ENCODE data around the gene RCBTB1.
"Not testable (repeated sequence)": the region's sequence is repeated elsewhere in the genome, so short reads cannot be mapped to it uniquely, and the experiment has no call there.

RCBTB1 gene

DNA sequence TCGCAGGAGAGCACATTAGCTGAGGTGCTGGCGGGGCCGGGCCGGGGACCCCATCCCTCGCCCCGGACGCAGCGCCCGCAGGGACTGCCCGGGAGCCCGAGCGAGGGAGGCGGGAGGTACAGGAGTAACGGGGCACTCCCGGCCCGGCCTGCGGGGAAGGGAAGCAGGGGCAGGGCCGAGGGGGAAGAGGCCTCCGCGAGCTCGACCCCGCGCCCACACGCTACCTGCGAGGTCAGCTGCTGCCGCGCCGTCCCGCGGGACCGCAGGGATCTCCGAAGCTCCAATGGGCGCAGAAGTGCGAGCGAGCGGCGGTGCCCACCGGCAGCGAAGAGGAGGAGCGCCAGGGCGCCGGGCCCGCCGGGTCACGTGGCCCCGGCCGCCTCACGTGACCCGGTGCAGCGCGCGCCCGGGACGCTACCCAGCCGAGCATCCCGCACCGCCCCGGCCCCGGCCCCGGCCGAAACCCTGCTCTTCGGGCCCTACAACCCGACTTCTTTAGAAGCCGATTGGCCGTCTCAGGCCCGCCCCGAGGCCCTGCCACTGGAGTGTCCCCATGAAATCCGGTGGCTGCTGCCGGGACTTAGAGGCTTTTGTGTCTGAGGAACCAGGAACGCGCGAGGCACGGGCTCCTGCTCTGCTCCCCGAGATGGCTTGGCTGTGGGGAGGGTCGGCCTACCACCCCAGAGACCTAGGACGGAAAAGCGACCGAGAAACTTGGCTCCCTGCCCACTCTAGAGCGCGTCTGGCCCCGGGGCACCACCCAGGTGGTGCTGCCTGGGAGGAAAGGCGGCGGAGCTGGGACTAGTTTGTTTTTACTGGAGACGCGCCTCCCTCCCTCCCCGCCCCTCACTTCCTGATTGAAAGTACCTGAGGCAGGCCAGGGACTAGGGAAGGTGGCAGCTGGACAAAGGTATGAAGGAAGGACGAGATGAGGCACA, at the start of gene RCBTB1:
RCBTB1 (minus strand) TSS at position 339 of the 938 bp plus-strand sequence. CDS start 18,279 bp downstream, outside the sequence.
- FAIRE-seq (no peak), DNase-seq (ENCODE audit: low spot score) (peak; percentile 31)

DNA sequence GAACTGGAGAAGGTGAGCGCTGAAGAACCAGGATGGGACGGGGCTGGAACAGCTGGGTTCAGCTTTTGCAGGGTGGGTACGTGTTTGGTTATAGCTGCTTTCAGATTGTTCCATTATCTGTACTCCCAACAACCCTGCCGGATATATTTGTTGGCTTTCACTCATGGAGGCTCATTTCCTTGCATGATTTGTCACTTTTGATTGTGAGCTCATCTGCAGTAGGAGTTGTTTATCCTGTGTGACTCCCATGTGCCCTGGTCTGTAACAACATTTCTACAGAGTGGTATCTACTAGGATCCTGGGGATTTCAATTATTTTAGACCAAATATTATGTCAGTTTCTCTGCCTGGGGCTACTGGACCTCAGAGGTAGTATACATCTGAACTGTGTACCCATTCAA, 48.4 kb upstream of the RCBTB1 start:
- no peak for DNase-seq (ENCODE audit: low spot score)
- FAIRE-seq: no peak

DNA sequence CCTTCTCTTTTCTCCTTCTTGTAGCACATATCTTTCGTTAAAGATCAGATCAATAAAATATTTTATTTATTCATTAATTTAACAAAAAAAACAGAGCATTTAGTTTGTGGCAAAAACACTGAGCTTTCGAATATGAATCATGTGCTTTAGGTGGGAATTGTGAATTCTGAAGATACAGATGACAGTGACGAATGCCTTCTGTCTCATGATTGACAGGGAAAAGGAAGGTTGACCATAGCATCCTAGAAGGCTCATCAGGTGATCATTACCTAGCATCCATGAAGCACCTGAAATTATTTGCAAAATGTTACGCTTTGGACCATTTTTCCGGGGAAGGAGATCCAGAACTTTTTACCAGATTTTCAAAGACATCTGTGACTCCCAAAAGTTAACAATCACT, 46.8 kb upstream of the RCBTB1 start:
- no peak for DNase-seq (ENCODE audit: low spot score)

DNA sequence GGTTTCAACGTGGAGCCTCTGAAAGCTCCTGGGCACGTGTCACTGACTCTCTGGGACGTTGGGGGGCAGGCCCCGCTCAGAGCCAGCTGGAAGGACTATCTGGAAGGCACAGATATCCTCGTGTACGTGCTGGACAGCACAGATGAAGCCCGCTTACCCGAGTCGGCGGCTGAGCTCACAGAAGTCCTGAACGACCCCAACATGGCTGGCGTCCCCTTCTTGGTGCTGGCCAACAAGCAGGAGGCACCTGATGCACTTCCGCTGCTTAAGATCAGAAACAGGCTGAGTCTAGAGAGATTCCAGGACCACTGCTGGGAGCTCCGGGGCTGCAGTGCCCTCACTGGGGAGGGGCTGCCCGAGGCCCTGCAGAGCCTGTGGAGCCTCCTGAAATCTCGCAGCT, 45.2 kb upstream of the RCBTB1 start:
- FAIRE-seq (no peak), DNase-seq (ENCODE audit: low spot score) (no peak)

More for the DNA sequence above, 46.8 kb upstream of the RCBTB1 start:
- FAIRE-seq: no peak

DNA sequence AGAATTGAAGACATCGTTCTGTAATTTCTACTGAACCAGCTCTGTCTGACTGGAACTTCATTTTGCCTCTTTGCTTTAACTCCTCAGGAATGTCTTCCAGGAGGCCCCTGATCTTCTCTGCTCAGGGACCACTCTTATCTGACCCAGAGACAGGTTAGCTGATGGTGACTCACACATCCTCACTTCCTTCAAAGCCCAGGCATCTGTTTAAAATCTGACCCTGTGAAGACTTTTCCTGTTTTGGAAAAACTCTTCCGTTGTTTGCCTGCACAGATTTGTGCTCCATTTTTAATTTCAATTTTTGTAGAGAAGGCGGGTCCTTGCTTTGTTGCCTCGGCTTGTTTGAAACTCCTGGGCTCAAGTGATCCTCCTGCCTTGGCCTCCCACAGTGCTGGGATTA, 44.6 kb upstream of the RCBTB1 start:
- FAIRE-seq (no peak), DNase-seq (ENCODE audit: low spot score) (no peak)

DNA sequence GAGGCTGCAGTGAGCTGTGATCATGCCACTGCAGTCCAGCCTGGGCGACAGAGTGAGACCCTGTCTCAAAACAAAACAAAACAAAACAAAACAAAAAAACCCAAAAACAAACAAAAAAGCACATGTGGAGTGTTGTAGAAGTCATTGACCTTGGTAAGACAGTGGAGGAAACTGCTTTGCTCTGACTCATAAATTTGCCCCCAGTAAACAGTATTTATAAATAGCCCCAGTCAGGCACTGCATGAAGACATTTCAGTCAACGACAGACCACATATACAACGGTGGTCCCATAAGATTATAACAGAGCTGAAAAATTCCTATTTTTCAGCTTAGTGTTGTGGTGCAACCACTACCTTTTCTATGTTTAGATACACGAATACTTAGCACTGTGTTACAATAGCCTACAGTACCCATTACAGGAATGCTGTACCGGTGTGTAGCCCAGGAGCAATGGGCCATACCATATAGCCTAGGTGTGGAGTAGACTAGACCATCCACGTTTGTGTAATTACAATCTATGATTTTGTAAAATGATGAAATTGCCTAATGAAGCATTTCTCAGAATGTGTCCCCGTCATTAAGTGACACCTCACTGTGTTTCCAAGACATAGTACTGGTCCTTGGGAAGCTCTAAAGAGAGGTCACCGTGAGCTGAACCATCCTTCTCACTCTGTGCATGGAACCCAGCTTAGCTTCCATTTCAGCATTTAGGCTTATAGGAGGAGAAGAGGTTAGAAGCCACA, 44.0 kb upstream of the RCBTB1 start:
- DNase-seq (ENCODE audit: low spot score) (no peak), FAIRE-seq (no peak)

DNA sequence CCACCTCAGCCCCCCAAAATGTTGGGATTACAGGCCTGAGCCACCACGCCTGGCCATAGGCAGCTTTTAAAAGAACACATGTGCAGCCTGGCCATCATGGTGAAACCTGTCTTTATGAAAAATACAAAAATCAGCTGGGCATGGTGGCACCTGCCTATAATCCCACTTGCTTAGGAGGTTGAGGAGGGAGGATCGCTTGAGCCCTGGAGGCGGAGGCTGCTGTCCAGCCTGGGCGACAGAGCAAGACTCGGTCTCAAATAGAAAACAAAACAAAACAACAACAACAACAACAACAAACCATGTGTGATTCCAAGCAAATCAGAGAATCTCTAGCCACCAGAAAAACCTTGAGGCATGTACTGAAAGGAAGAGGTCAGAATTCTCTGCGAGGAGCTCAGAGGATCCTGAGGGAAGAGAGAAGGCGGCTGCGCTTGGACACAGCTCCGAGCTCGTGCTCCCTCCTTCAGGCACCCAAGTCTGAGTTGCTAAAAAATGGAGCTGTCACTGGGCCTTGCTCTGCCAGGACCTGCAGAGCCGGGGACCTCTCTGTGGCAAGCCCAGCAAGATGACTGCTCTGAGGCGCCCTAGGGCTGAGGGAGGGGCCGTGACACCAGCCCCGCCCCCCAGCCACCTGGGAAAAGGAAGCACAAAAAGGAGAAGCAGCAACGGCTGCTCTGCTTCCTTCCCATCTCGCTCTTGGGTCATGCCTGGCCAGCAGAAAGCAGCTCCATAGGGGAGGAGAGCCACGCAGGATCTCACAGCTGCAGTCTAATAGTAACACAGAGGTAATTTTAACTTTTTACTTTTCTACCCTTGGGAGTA, 42.7 kb upstream of the RCBTB1 start, which contains the start of gene ARL11:
ARL11 (plus strand) TSS at position 677 of the 822 bp plus-strand sequence. CDS start 1,941 bp downstream, outside the sequence.
- DNase-seq (ENCODE audit: low spot score) (no peak), FAIRE-seq (no peak)

DNA sequence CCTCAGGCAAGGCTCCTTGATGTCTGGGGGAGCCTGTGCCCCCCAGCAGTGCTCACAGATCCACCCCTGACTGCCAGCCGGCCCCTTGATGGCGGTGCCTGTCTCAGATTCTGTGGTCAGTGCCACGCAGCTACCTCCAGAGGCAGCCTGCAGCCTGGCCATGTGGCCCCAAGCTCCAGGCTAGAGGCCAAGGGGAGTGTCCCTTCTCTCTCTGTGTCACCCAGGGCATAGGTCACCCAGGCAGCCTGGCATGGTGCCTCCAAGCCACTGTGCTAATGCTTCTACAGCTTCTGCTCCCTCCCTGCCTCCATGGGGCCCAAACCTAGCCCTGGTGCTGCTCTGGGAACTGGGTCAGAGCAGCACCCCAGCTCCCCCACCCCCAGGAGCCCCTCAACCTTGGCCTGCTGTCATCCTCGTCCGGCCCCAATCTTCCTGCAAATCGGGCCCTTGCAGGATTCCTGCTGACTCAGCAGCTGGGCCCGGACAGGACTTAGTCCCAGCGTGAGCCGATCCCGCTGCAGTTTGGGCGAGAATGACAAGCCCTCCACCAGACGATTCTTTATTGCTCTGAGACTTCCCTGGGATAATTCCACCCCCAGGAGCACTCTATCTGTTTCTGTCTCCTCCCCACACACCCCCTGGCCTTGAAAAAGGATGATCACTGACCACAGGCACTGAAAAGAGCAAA, 40.2 kb upstream of the RCBTB1 start:
- DNase-seq (ENCODE audit: low spot score) (peak; percentile 8), FAIRE-seq (no peak)

DNA sequence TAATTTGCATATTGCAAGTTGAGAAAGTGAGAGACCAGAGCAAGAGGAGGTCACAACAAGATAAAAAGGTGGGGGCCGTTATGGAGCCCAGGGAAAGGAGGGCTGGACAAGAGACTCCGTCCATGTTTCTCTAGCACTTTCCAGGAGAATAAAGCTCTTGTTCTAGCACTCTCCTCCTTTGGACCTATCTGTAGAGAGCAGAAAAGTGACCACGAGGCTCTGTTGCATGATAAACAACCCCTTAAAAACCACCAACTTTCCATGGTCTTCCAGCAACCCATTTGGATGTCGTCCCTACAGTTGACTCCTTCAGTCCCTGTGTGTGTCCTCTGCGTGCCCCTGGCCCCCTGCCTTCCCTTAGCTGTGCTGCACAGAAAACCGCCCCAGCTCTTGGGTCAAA, 38.9 kb upstream of the RCBTB1 start:
- FAIRE-seq (no peak), DNase-seq (ENCODE audit: low spot score) (no peak)

DNA sequence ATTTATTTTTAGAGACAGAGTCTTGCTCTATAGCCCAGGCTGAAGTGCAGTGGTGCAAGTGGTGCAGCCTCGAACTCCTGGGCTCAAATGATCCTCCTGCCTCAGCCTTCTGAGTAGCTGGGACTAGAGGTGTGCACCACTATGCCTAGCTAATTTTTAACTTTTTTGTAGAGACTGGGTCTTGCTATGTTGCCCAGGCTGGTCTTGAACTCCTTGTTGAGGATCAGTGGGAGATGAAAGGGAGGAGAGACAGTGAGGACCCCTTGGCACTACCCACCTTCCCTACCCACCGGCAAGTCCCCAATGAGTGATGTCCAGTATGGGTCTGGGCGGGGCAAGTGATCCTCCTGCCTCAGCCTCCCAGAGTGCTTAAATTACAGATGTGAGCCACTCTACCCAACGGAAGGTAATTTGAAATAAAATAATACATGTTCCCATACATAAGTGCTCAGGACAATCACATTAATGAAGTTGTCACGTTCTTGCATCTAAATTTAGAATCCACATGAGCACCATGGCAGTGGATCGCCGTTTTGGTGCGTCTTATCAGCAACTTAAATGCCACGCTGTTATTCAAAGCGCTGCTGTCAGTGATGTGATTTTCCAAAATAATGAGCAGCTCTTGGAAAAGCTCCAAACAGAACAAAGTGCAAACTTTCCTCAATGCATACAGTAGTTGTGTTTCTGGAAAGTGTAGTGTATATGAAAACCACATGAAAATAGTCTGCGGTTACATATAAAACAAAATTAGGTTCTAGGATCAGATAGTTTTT, 37.0 kb upstream of the RCBTB1 start:
- FAIRE-seq (no peak), DNase-seq (ENCODE audit: low spot score) (no peak)

DNA sequence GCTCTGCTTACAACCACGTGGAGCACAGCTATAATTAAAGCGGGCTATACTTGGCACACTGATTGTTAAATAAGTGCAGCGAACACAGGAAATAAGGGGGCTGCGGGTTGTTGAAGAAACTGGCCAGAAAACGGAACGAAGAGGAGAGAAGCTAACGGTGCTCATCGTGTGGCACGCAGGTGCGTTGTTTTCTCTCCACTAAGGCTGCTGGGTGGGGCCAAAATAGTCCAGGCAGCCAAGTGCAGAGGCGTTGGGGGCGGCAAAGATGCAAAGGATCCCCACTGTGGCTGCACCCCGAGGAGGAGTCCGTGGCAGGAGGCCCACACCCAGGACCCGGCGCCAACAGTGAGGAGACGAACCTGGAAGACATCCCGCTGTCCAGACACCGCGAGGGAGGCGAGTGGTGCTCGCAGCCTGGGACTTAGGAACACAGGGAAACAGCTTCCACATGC, 34.8 kb upstream of the RCBTB1 start:
- DNase-seq (ENCODE audit: low spot score) (no peak), FAIRE-seq (no peak)

DNA sequence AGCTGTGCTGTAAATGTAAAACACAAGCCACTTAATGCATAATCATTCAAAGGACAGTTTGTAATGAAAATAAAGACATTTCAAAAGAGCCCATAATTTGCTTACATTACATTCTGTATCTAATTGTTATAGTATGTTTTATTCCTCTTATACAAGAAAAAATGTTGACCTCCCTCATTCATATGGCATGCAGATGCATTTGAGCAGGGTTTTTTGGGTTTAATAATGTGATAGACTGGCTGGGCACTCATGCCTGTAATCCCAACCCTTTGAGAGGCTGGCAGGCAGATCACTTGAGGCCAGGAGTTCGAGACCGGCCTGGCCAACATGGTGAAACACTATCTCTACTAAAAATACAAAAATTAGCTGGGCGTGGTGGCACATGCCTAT, 31.3 kb upstream of the RCBTB1 start:
- no peak for FAIRE-seq
- DNase-seq (ENCODE audit: low spot score): no peak

DNA sequence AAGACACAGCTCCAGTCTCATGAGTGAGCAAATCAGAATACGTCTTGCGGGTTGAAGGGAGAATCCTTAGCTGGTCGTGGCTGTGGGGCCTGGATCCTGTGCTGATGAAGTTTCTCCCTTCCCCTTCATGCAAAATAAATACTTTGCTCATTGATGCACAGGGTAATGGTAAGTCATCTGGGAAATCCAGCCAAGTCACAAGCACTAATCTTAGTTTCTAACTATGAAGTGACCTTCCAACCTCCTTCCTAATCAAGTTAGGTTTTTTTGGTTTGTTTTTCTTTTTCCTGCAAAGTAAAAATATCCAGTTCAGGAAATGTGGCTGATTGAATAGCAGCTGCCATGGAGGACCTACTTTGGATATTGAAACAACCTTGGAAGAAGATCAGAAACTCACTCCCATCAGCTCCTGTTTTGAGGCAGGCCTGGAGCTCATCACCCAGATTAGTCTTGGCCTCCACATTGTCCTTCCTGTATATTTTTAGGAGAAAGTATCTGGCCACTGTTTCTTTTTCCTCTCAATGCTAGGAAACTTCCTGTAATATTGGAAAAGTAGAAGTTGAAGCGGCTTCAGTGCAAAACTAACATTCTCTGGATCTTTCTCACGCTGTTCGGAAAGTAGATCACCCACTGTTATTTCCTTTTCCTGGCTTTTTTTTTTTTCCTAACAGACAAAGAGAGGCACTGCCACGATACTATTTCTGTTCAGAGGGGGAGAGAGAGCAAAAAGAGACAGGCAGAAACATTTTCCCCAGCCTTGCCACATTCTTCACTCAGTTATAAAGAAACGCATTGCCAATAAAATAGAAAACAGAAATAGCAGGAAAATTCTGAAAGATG, 30.7 kb upstream of the RCBTB1 start:
- DNase-seq (ENCODE audit: low spot score) (no peak), FAIRE-seq (no peak)

DNA sequence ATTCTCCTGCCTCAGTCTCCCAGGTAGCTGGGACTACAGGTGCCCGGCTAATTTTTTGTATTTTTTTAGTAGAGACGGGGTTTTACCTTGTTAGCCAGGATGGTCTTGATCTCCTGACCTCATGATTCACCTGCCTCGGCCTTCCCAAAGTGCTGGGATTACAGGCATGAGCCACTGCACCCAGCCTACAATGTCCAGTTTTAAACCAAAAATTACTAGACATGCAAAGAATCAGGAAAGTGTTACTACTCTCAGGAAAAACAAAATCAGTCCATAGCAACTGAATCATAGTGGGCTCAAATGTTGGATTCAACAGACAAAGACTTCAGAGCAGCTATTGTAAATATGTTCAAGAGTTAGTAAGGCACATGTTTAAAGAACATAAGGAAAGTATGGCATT, 26.7 kb upstream of the RCBTB1 start:
- not testable (repeated sequence) for DNase-seq (ENCODE audit: low spot score); FAIRE-seq

DNA sequence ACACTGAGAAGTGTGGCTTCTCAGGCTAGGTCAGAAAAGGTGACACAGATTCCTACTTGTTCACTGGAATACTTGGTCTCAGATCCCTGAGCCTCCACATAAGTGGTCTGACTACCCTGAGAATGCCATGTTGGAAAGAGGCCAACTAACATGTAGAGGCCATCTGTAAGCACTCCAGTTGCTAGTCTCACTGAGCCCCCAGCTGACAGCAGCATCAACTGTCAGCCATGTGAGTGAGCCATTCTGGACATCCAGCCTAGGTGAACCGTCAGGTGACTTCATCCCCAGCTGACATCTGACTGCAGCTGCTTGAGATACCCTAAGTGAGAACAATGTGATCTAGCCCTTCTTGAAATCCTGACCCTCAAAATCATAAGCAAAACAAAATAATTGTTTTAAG, 24.8 kb upstream of the RCBTB1 start:
- DNase-seq (ENCODE audit: low spot score): no peak
- no peak for FAIRE-seq

DNA sequence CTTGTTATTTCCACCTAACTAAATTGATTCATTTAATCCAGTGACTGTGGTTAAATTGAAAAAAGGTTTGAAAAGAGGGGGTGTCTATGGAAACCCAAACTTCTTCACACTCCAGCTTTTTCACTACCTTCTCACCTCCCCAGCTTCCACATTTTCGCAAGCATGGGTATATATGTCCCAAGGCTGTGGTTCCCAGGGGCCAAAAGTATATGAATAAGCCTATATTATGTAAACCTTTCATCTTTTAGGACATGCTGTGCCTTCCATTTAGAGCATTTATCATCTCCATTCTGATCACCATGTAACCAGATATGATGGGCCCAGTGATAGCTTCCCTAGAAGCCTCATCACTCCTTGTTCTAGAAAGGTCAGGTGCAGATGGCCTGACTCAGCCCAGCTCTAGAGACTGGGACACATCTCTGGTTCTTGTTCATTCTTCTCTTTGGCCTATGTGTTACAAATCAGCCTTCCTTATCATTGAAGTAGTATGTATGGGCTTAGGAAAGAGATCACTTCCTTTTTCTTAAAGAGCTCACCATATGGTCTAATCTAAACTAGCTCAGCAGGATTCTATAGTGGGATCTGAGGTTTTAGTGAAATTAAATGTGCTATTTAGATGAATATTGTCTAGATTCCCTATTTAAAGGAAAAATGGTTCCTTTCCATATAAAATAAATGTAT, 23.4 kb upstream of the RCBTB1 start:
- no peak for DNase-seq (ENCODE audit: low spot score)
- no peak for FAIRE-seq

DNA sequence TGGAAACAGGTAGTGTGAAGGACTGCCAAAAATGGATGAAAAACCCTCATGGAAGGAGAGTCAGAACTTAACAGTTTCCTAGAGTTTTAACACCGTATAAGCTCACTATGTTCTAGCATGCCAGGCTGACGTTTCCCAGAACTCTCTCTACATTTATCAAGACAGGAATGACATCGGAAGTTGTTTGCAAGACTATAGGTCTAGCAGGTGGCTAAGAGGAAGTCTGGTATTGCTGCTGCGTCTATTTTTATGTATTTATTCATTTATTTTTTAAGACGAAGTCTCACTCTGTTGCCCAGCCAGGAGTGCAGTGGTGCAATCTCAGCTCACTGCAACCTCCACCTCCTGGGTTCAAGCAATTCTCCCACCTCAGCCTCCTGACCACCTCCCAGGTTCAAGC, 22.4 kb upstream of the RCBTB1 start:
- FAIRE-seq: no peak
- no peak for DNase-seq (ENCODE audit: low spot score)

All from RCC 7860 (cell line).